GM21515 (cell line): Measurements from ENCODE around the gene PACS2.
"Not testable (repeated sequence)": the region's sequence is repeated elsewhere in the genome, so short reads cannot be mapped to it uniquely, and the experiment has no call there.

Experiments used
- ATAC-seq: cut with Tn5 transposase; IDR thresholded peaks from one replicate; pipeline ENCODE4 v1.9.1; 2021; ENCODE audit not compliant: unreplicated experiment

Gene PACS2

GRCh38 chr14:105313381-105314286 is 914 bp upstream of the PACS2 start:
- ATAC-seq = peak; percentile 19

GRCh38 chr14:105315211-105315721 is 718 bp downstream of the PACS2 start:
- ATAC-seq = peak; percentile 21

- ATAC-seq = no peak
Observed at GRCh38 chr14:105315941-105316576, 1.5 kb downstream of the PACS2 start.

DNA sequence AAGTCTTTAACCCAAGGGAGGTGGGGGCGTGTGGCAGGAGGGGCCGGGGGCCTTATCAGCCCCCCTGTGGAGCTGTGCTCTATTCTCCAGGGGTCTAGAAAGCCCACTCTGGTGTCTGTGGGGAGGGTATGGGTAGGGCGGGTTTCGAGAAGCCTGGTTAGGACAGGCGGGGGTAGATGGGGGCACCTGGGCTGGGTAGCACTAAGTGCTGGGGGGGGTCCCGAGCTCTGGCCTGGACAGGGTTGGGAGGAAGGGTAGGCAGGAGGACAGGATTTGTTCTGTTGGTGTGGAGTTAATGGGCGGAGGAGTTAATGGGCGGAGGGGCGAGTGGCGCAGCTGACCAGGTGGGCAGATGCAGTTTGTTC is 2.0 kb downstream of the PACS2 start:
- ATAC-seq = no peak

DNA sequence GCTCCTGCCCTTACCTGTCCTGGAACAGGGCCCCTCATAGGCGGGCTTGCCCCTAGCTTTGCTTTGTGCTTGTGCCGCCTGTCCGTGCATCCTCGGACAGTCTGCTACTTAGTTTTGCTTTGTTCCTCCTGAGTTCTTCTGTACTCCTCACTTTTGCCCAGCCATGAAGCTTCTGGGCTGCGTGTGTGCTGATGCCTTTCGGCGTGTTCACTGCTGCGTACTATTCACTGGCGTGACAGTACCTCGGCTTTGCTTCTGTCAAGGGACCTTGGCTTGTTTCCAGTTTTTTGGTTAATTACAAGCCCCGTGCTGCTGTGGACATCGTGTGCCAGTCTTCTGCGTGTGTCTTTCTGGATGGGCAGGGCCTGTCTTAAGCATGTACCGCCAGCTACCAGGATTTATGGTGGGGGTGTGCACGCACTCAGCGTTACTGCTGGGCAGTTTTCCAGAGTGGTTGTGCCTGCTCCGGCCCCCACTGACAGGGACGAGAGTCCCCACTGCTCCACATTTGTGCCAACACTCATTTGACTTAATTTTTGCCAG is 2.5 kb downstream of the PACS2 start:
- no peak for ATAC-seq

DNA sequence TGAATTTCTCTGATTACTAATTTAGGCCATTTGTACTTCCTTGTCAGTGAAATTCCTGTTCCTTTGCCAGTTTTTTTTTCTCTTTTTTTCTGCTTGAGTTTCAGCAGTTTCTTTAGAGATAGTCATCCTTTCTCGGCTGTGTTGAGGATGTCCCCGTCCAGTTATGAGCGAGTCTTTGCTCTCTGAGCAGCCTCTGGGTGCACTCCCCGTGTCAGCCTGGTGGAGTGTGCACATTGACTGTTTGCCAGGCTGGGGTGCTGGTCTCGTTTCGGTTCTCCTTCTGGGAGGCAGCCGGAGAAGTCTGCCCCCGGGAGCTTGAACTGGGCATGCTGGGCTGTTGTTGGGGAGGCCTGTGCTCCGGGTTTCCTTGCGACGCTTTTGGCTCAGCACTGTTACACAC is 3.0 kb downstream of the PACS2 start:
- ATAC-seq = no peak

DNA sequence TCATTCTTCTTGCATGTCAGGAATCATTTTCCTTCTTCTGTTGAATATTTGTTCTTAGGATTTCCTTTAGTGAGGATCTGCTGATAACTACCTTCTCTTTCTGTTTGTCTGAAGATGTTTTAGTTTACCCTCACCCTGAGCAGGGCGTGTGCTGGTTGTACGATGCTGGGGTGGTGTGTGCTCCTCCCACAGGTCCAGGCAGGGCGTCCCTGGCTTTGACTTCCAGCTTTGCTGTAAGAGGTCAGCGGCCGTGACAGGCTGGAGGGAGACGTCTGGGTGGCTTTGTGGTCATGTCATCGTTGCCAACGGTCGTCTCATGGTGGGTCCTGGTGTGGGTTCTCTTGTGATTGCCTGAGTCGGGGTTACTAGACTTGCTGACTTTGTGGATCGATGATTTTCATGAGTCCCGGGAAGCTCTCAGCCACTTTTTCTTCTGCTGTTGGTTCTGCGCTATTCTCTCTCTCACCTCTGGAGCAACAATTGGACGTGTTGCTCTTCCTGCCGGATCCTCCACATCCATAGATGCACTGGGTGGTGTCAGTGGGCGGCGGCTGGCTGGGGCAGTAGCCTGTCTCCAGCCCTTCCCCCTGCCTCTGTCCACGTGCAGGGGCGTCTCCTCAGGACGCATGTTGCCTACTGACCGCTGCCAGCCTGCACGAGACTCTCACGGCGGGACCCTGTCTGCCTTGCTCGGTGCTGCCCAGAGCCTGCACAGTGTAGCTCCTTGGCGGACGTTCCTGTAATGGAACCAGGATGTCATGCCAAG is 8.4 kb downstream of the PACS2 start:
- no peak for ATAC-seq

GRCh38 chr14:105323663-105324062 is 9.1 kb downstream of the PACS2 start:
- ATAC-seq = no peak

DNA sequence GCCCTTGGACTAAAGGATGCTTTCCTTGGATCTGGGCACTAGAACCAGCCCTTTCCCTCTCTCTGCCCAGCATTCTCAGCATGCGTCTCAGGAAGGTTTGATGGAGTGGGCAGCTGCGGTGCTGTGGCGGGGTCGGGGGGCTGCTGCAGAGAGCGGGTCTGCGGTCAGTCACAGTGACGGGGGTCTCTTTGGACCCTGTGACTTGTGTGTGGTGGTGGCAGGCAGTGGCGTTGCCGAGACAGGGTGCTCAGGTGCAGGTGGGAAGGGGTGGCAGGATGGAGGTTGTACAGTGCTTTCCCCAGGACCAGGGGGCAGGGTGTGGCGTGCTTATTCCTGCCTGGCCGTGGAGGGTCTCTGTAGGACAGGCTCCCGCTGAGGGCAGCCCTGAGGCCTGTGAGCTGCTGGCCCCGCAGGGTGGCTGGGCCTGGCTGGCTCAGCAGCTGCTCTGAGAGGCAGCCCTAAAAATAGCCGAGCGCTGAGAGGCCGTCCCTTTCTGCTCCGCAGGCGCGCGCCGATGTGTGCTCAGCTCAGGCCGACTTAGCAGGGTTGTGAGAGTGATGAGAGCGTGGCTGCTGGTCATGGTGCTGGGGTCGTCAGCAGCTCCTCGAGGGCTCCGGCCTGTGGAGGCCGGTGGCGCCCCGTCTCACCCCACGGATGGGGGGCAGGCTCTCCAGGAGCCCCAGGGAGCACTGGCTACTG is 9.7 kb downstream of the PACS2 start:
- ATAC-seq = no peak

DNA sequence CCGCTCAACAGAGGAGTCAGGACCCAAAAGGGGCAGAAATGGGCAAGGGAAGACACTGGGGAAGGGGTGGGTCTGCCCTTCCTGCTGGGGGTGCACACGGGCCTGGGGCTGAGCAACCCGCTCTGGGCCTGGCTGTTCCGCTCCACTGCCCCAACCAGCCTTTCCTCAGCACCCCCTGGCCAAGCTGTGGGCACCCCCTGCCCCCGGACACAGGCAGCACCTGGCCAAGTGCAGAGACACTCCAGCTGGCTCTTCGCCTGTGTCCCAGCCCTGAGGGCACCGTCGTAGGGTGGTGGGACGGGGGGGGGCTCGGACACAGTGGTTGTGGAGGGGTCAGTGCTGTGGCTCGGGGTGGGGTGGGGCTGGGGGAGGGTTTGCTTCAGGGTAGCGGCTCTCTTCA is 10.3 kb downstream of the PACS2 start:
- ATAC-seq = no peak

DNA sequence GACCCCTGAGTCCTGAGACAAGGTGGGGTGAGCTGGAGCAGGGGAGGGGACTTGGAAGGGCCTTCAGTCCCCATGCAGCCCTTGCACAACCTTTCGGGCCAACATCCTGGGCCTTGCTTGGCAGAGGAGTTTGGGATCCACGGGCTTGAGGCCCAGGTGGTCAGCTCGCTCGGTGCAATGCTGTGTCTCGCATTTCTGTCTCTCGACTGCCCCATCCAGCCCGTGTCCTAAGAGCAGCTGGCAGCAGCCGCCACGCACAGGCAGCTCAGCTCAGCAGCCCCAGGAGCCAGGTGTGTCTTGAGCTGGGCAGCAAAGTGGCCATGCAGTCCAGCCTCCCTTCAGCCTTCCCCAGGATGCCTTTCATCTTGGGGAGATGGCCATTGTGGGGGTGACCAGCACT is 10.8 kb downstream of the PACS2 start:
- no peak for ATAC-seq

DNA sequence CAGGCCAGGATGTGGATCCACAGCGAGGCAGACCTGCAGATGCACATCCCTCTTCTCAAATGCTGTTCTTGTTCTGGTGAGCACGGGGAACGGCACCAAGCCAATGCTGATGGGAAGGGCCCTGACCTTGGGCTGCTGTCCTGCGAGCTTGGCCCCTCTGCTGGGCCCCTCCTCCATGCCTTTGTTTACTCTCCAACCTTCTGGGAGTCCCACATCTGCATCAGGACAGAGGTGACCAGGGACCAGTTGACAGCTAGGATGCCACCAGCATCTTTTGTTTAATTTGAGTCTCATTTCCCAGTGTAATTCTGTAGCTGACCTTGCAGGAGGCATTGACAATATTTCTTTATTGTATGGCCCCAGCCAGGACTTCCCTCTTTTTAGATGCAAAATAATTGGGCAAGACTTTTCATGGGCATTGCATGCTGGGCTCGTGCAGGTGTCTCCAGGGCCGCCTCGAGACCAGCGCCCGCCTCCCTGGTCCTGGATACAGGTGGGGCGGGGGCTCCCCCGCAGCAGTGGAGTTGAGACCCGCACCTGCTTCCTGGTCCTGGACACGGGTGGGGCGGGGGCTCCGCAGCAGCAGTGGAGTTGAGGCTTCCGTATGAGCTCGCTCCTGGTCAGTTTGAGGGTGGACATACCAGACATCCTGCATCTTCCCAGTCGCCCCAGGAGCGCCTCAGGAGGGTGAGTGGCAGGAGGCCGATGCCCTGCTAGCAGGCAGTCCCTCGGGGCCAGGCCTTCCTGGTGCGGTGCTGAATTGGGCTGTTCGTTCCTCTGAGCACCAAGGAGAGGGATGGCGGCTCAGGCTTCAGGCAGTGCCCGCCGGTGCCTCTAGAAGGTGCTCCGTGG is 11.4 kb downstream of the PACS2 start:
- ATAC-seq = no peak

GRCh38 chr14:105326568-105326867 is 12.0 kb downstream of the PACS2 start:
- ATAC-seq = no peak

GRCh38 chr14:105326891-105327694 is 12.5 kb downstream of the PACS2 start:
- no peak for ATAC-seq

GRCh38 chr14:105327695-105328045 is 13.1 kb downstream of the PACS2 start:
- ATAC-seq = not testable (repeated sequence)

DNA sequence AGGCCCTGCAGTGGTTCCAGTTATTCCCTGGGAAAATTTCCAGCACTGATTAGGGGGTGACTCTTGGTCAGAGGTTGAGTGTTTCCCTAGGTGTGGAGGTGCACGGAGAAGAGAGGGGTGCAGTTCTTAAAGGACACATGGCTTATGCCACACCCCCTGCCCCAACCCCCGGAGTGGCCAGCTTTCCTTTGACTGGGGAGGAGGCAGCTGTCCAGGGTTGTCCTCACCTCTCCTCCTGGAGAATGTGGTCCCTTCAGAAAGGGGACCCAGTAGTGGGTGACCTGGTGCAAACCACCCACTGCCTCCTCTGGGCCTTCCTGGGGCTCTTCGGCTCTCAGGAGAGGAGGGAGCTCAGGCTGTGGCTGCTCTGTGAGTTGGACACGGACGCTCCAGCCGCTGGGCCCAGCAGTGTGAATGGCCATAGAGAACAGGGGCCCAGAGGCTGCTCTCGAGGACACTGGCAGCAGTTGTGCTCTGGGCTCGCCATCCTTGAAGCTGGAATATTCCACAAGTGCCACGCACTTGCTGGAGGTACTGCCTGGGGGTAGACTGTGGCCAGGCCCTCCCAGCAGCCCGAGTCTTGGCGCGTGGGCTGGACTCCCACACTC is 13.6 kb downstream of the PACS2 start:
- ATAC-seq = no peak

GRCh38 chr14:105328678-105329390 is 14.3 kb downstream of the PACS2 start:
- ATAC-seq = no peak
